H1 (cell line): ENCODE data around the gene ZNF383. TPM values are rescaled to one million over a fixed set of nuclear protein-coding genes. Genes with fewer than 3 reads are reported as not detected.

Experiments used
- CTCF ChIA-PET: fragments of 300-600 bp; sonication (Branson Sonifier 250); formaldehyde crosslinking; loops from one replicate; lab custom pipeline; 2021; ENCODE audit not compliant: partially characterized antibody; lab: Charles Lee
- POLR2A ChIA-PET: fragments of 300-600 bp; sonication (Branson Sonifier 250); formaldehyde crosslinking; loops from one replicate; lab custom pipeline; 2021; ENCODE audit warnings: inconsistent platforms; ENCODE audit not compliant: partially characterized antibody; lab: Charles Lee
- DNase-seq, 2 experiments: peaks; one replicate each; pipeline versions ENCODE4 v3.0.0 to v3.0.0-alpha.2; 2010 to 2022; ENCODE audit warnings: low spot score in 2 of 2, low read depth in 1 of 2, mixed read lengths in 1 of 2
- FAIRE-seq: peaks from 2 replicates; lab custom pipeline; 2011; peaks lifted over from hg19 to GRCh38; lab: Jason Lieb, UNC
- H2AFZ ChIP-seq: 2 replicates; pipeline ENCODE4 v1.8.1; 2012; ENCODE audit warnings: low read length, inconsistent platforms
- H2AK5ac ChIP-seq: 2 replicates; pipeline ENCODE4 v1.6.1; 2013; ENCODE audit warnings: low read depth, low read length
- H2BK120ac ChIP-seq: replicated peaks from 2 replicates; pipeline ENCODE3; 2013; ENCODE audit warnings: low read depth, low read length, inconsistent platforms
- H2BK12ac ChIP-seq: 2 replicates; pipeline ENCODE4 v1.6.1; 2013; ENCODE audit warnings: low read depth, low read length
- H2BK15ac ChIP-seq: 2 replicates; pipeline ENCODE4 v1.6.1; 2013; ENCODE audit warnings: low read length
- H2BK20ac ChIP-seq: 2 replicates; pipeline ENCODE4 v1.6.1; 2013; ENCODE audit warnings: low read length
- H2BK5ac ChIP-seq: 2 replicates; pipeline ENCODE4 v1.6.1; 2013; ENCODE audit warnings: low read depth, low read length
- H3K14ac ChIP-seq: 2 replicates; pipeline ENCODE4 v1.6.1; 2013; ENCODE audit warnings: inconsistent platforms; ENCODE audit not compliant: insufficient read length
- H3K18ac ChIP-seq: 2 replicates; pipeline ENCODE4 v1.6.1; 2013; ENCODE audit warnings: low read length; ENCODE audit errors: extremely low read depth
- H3K23ac ChIP-seq: 2 replicates; pipeline ENCODE4 v1.6.1; 2013; ENCODE audit warnings: inconsistent platforms; ENCODE audit not compliant: insufficient read length
- H3K23me2 ChIP-seq: 2 replicates; pipeline ENCODE4 v1.6.1; 2013; ENCODE audit warnings: low read depth, low read length
- H3K27ac ChIP-seq: 2 replicates; pipeline ENCODE4 v1.6.1; 2011; ENCODE audit warnings: low read depth, low read length, inconsistent platforms
- H3K27me3 ChIP-seq, 4 experiments: replicated peaks in 1 of 4; 1 replicate in 1 of 4; 2 replicates in 3 of 4; pipeline versions ENCODE4 v1.6.1 to v1.8.1; 2011 to 2013; ENCODE audit warnings: low read length in 3 of 4, mild to moderate bottlenecking in 3 of 4, inconsistent platforms in 2 of 4, mixed read lengths in 2 of 4, moderate library complexity in 1 of 4; ENCODE audit not compliant: control insufficient read depth in 3 of 4, insufficient read depth in 3 of 4; ENCODE audit errors: extremely low read depth in 1 of 4
- H3K36me3 ChIP-seq, 4 experiments: 2 replicates each; pipeline versions ENCODE4 v1.6.1 to v1.8.1; 2011 to 2013; ENCODE audit warnings: mild to moderate bottlenecking in 4 of 4, low read length in 3 of 4, moderate library complexity in 2 of 4, control low read depth in 1 of 4, inconsistent platforms in 1 of 4; ENCODE audit not compliant: insufficient read depth in 4 of 4, control insufficient read depth in 2 of 4
- H3K4ac ChIP-seq: replicated peaks from 2 replicates; pipeline ENCODE3; 2013; ENCODE audit warnings: low read length, low read depth, mixed read lengths, inconsistent platforms; ENCODE audit not compliant: insufficient read length
- H3K4me1 ChIP-seq, 4 experiments: replicated peaks in 1 of 4; 1 replicate in 1 of 4; 2 replicates in 3 of 4; pipeline versions ENCODE4 v1.6.1 to v1.8.1; 2011 to 2013; ENCODE audit warnings: low read length in 3 of 4, inconsistent platforms in 2 of 4, mixed read lengths in 1 of 4; ENCODE audit not compliant: insufficient read depth in 4 of 4, control insufficient read depth in 3 of 4
- H3K4me2 ChIP-seq, 2 experiments: 2 replicates each; pipeline versions ENCODE4 v1.6.1 to v1.8.1; 2011 to 2013; ENCODE audit warnings: low read depth in 2 of 2, low read length in 2 of 2, control low read depth in 1 of 2, inconsistent platforms in 1 of 2, mild to moderate bottlenecking in 1 of 2; ENCODE audit not compliant: insufficient read depth in 1 of 2
- H3K4me3 ChIP-seq, 4 experiments: fragments of 200-600, 300-600 bp in 1 of 4; sonication (generic), shearing (Covaris generic), sonication (Bioruptor Twin) in 1 of 4; 2 replicates each; pipeline versions ENCODE4 v1.5.1 to v1.8.1; 2011 to 2016; ENCODE audit warnings: low read length in 4 of 4, low read depth in 3 of 4, control low read depth in 2 of 4, inconsistent platforms in 2 of 4, mild to moderate bottlenecking in 2 of 4, mixed read lengths in 1 of 4, moderate library complexity in 1 of 4; ENCODE audit not compliant: insufficient read depth in 2 of 4; ENCODE audit errors: extremely low read depth in 1 of 4
- H3K56ac ChIP-seq: replicated peaks from 2 replicates; pipeline ENCODE3; 2013; ENCODE audit warnings: low read depth, mild to moderate bottlenecking, mixed read lengths, low read length, inconsistent platforms; ENCODE audit not compliant: insufficient read length
- H3K79me1 ChIP-seq: 2 replicates; pipeline ENCODE4 v1.6.1; 2013; ENCODE audit warnings: low read depth, low read length, control low read depth
- H3K79me2 ChIP-seq, 2 experiments: 2 replicates each; pipeline versions ENCODE4 v1.6.1 to v1.8.1; 2012 to 2013; ENCODE audit warnings: low read length in 2 of 2, mild to moderate bottlenecking in 2 of 2, inconsistent platforms in 1 of 2; ENCODE audit not compliant: insufficient read depth in 2 of 2, control insufficient read depth in 1 of 2
- H3K9ac ChIP-seq, 4 experiments: replicated peaks in 1 of 4; 1 replicate in 1 of 4; 2 replicates in 3 of 4; pipeline versions ENCODE4 v1.6.1 to v1.8.1; 2011 to 2013; ENCODE audit warnings: low read depth in 3 of 4, low read length in 3 of 4, control low read depth in 2 of 4, mild to moderate bottlenecking in 2 of 4, moderate library complexity in 2 of 4, inconsistent platforms in 1 of 4; ENCODE audit errors: extremely low read depth in 1 of 4
- H3K9me3 ChIP-seq, 2 experiments: 2 replicates each; pipeline versions ENCODE4 v1.6.1 to v1.8.1; 2012 to 2013; ENCODE audit warnings: mild to moderate bottlenecking in 2 of 2, moderate library complexity in 2 of 2, control low read depth in 1 of 2, inconsistent platforms in 1 of 2, low read depth in 1 of 2, low read length in 1 of 2, mixed read lengths in 1 of 2; ENCODE audit not compliant: insufficient read depth in 2 of 2
- H4K20me1 ChIP-seq, 2 experiments: replicated peaks in 1 of 2; 2 replicates each; pipeline versions ENCODE3 to v1.8.1; 2011 to 2013; ENCODE audit warnings: inconsistent platforms in 2 of 2, low read length in 2 of 2, mild to moderate bottlenecking in 1 of 2; ENCODE audit not compliant: insufficient read depth in 2 of 2, control insufficient read depth in 1 of 2
- H4K5ac ChIP-seq: 2 replicates; pipeline ENCODE4 v1.6.1; 2013; ENCODE audit warnings: low read length, low read depth, mixed read lengths, inconsistent platforms; ENCODE audit not compliant: insufficient read length
- H4K8ac ChIP-seq: 2 replicates; pipeline ENCODE4 v1.8.0; 2013; ENCODE audit warnings: mild to moderate bottlenecking, moderate library complexity, low read length, inconsistent platforms; ENCODE audit not compliant: insufficient read depth; ENCODE audit errors: extremely low read depth
- H4K91ac ChIP-seq: replicated peaks from 2 replicates; pipeline ENCODE3; 2013; ENCODE audit warnings: low read length, mixed read lengths, inconsistent platforms; ENCODE audit not compliant: insufficient read length
- CBX5 ChIP-seq: fragments of 300-800, 300-1000 bp; sonication (generic); IDR thresholded peaks from 2 replicates; pipeline ENCODE4 v1.7.1; 2016; ENCODE audit warnings: antibody characterized with exemption, low read length, low read depth
- CHD1 ChIP-seq: IDR thresholded peaks from 2 replicates; pipeline ENCODE4 v1.6.1; 2012; ENCODE audit warnings: low read depth, low read length, improper control_type of control experiment
- RAD21 ChIP-seq, 2 experiments: IDR thresholded peaks in 1 of 2; conservative IDR thresholded peaks in 1 of 2; 2 replicates each; pipeline ENCODE4 v1.6.1; 2011; ENCODE audit warnings: low read depth in 2 of 2, low read length in 2 of 2, improper control_type of control experiment in 1 of 2, inconsistent platforms in 1 of 2, mild to moderate bottlenecking in 1 of 2, moderate library complexity in 1 of 2
- RBBP5 ChIP-seq: IDR thresholded peaks from 2 replicates; pipeline ENCODE4 v1.7.1; 2012; ENCODE audit warnings: low read depth, mild to moderate bottlenecking, inconsistent platforms, low read length, moderate library complexity, borderline replicate concordance
- RFX5 ChIP-seq: IDR thresholded peaks from 2 replicates; pipeline ENCODE4 v1.6.1; 2011; ENCODE audit warnings: low read depth, low read length, improper control_type of control experiment, borderline replicate concordance
- RXRA ChIP-seq: IDR thresholded peaks from 2 replicates; pipeline ENCODE4 v1.6.1; 2011; ENCODE audit warnings: low read depth, mild to moderate bottlenecking, low read length, moderate library complexity; ENCODE audit not compliant: insufficient read depth
- SIX5 ChIP-seq: IDR thresholded peaks from 2 replicates; pipeline ENCODE4 v1.6.1; 2011; ENCODE audit warnings: mild to moderate bottlenecking, low read depth, low read length
- WGBS, 2 experiments: shearing (Covaris generic) in 1 of 2; methylation state at CpG; one replicate each; pipeline versions ENCODE4 v1.1.6 to v1.1.7; 2013 to 2015; ENCODE audit warnings: low lambda C conversion rate in 2 of 2, mixed read lengths in 2 of 2, inconsistent platforms in 1 of 2, low coverage in 1 of 2, missing lambda C conversion rate in 1 of 2; ENCODE audit not compliant: insufficient replicate concordance in 2 of 2, insufficient coverage in 1 of 2, insufficient read length in 1 of 2; ENCODE audit errors: extremely low coverage in 1 of 2, missing lambda C conversion rate in 1 of 2; 5-methylcytosine and 5-hydroxymethylcytosine counted together
- polyA plus RNA-seq, 7 experiments: library from polyadenylated mRNA; depleted of rRNA in 3 of 7; stranded (reverse) in 5 of 7; unstranded in 2 of 7; fragments of >200 nt in 5 of 7; fragments of 200-250 nt in 2 of 7; gene quantifications; 1 replicate in 5 of 7; 2 replicates in 1 of 7; 4 replicates in 1 of 7; pipeline versions ENCODE4 v1.2.1 to v1.2.3, GENCODE V29; 2011 to 2013; ENCODE audit warnings: missing spikeins in 2 of 7, mixed read lengths in 2 of 7
- total RNA-seq: library from RNA; stranded (reverse); fragmentation: NEBNext Ultra II Directional; extraction: Animal tissue kit (Norgen Biotek cat#: 25700); gene quantifications from 2 replicates; pipeline ENCODE4 v1.2.1, GENCODE V29; 2021

ZNF383 gene
- total and polyA plus RNA-seq, 2 of the 8 experiments (the other 6 are each of a cell fraction or from before 2014, with no cell fraction given) = 1.2 to 3.9 TPM

DNA sequence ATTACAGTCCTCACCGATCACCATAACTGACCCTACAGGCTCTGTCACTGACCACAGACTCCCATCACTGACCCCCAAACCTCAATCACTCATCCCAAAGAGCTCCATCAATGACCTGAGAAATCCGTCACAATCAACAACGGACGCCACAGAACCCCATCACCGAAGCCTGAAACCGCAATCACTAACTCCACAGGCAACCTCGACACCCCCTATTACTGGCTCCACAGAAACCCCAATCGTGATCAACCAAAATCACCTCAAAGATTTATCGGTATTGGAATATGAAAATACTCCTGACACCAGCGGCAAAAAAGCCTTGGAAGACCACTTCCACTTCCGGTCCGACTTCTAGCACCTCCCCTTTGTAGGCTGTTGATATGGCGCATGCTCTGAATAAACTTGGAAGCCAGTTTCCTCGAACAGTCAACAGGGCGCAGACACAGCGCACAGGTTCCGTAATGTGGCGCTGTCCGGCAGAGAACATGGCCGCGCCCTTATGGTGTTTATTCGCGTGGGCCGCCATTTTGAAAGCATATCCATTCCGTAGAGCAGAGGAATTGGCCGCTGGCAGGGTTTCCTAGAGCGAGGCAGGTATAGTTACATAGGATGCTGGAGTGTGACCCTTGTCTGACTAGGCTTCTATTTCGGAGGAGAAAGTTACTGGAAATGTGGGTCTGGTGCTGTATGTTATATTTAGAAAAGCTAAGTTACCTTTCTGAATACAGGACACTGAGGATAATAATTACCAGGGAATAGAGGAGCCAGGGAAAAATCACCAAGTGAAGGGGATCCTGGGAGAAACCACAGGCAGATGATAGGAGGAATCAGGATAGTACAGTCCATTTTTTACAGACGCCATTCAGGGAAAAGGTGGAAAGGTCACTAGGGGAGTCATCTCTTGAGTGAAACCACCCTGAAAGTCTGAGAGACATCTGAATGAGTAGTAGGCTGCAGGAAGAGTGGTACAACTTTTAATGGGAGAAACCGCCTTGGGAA lies 45.3 kb upstream of the ZNF383 start, which contains the start of gene ZNF585A:
Gene ZNF585A (minus strand): TSS at position 328 of the 999 bp plus-strand sequence. CDS start 2,785 bp downstream, outside the sequence.
- ChIA-PET CTCF (interaction anchor here (0.6 to 1.2 kb wide), 2 partner anchors 8 to 45 kb away, joined by 3 read pairs; no protein-coding TSS in a partner anchor), POLR2A (interaction anchor here (0.8 to 2.7 kb wide), 4 partner anchors 9 to 95 kb away, joined by 3 to 10 read pairs (median 6); partner anchors contain the start of genes ZNF383 and ZNF420)
- peak; percentile 58 to 92 for DNase-seq
- no peak within 1 kb of the TSS for H2BK120ac ChIP-seq
- H3K4me1 ChIP-seq = no peaks in the 10 kb centered on the region
- H3K23me2 ChIP-seq = peaks cover 3% of the 10 kb centered on the region; the same call in 1 of the 2 replicates
- H2AFZ ChIP-seq = peak within 1 kb of the TSS; percentile 99
- peak within 1 kb of the TSS; percentile 22; the same call in 1 of the 2 replicates for H3K18ac ChIP-seq
- no peak within 1 kb of the TSS for H3K56ac ChIP-seq
- H3K14ac ChIP-seq = no peak within 1 kb of the TSS
- no peak within 1 kb of the TSS for H2AK5ac ChIP-seq
- H3K36me3 ChIP-seq = peaks cover 3 to 19% (median 11%) of the 10 kb centered on the region in 4 experiments; a peak in 7 of 8 replicates
- no peak within 1 kb of the TSS for H2BK20ac ChIP-seq
- peak within 1 kb of the TSS; percentile 73; the same call in 1 of the 2 replicates for H4K8ac ChIP-seq
- H3K9me3 ChIP-seq = peaks cover 13 to 17% of the 10 kb centered on the region in 2 experiments
- no peak within 1 kb of the TSS for H4K5ac ChIP-seq
- 0 out of 2 replicates have a peak within 1 kb of the TSS, but pooled peaks have one; percentile 51 for H3K27ac ChIP-seq
- H3K9ac ChIP-seq = peak within 1 kb of the TSS in 3 of 4 experiments; percentile 51 to 82 (median 59); a peak in 6 of 7 replicates
- H3K4ac ChIP-seq = no peak within 1 kb of the TSS
- no peaks in the 10 kb centered on the region for H3K79me1 ChIP-seq
- H2BK5ac ChIP-seq = no peak within 1 kb of the TSS
- H2BK15ac ChIP-seq = peak within 1 kb of the TSS; percentile 50; the same call in 1 of the 2 replicates
- no peaks in the 10 kb centered on the region for H3K27me3 ChIP-seq
- H3K4me2 ChIP-seq = peak within 1 kb of the TSS; percentile 67 to 68
- no peaks in the 10 kb centered on the region for H4K20me1 ChIP-seq
- no peak within 1 kb of the TSS for H3K23ac ChIP-seq
- H3K79me2 ChIP-seq = peaks cover 0 to 3% of the 10 kb centered on the region in 2 experiments; a peak in 1 of 4 replicates
- H3K4me3 ChIP-seq = peak within 1 kb of the TSS; percentile 87 to 97 (median 91)
- peak; percentile 100 for FAIRE-seq
- WGBS, 2 experiments = 8% methylated on average over 30 of the region's 30 CpGs; no CpG with 5 or more reads in 1 of the 2 experiments
- H2BK12ac ChIP-seq = 0 out of 2 replicates have a peak within 1 kb of the TSS, but pooled peaks have one; percentile 52
- no peak within 1 kb of the TSS for H4K91ac ChIP-seq
- TF ChIP-seq RXRA (no peak), SIX5 (peak; percentile 72), CBX5 (no peak), RAD21 (IDR thresholded peaks at IDR 0.05 in 1 of 2, conservative IDR thresholded peaks at IDR 0.05 in 1 of 2; ENCODE audit: low read depth in 2 of 2, low read length in 2 of 2) (peak; percentile 0 to 12; a peak in 1 of 4 replicates), CHD1 (no peak), RBBP5 (no peak), RFX5 (no peak)
